IMR-90 (cell line): ENCODE data around the gene TMPRSS13.

Source experiments
- TF ChIP-seq, protein P1 (sequence below): conservative IDR thresholded peaks from 2 replicates; pipeline ENCODE4 v1.5.1; 2012; ENCODE audit warnings: mild to moderate bottlenecking, low read depth, low read length, improper control_type of control experiment
- TF ChIP-seq, protein P2 (sequence below): fragments of 150-350 bp; IDR thresholded peaks from 2 replicates; pipeline ENCODE4 v1.6.1; 2017; ENCODE audit warnings: mild to moderate bottlenecking, antibody characterized with exemption, low read length, low read depth

DNA sequence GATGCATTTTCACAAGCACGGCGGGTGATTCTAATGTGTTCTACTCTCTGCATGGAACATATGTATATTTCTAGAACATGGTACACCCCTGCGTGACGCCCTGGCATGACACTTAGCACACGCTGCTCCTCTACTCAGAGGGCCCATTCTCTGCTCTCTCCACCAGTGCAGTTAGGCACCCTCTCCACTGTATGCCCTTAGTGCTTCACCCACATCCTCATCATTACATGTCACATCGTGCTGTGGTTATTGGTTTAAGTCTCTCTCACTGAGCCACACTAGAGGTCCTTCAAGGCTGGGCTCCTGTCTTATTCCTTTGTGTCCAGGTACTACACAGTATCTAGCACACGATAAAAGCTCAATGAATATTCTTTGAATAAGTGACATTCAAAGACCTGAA is 16.7 kb downstream of the TMPRSS13 start:
- TF ChIP-seq, protein P1, sequence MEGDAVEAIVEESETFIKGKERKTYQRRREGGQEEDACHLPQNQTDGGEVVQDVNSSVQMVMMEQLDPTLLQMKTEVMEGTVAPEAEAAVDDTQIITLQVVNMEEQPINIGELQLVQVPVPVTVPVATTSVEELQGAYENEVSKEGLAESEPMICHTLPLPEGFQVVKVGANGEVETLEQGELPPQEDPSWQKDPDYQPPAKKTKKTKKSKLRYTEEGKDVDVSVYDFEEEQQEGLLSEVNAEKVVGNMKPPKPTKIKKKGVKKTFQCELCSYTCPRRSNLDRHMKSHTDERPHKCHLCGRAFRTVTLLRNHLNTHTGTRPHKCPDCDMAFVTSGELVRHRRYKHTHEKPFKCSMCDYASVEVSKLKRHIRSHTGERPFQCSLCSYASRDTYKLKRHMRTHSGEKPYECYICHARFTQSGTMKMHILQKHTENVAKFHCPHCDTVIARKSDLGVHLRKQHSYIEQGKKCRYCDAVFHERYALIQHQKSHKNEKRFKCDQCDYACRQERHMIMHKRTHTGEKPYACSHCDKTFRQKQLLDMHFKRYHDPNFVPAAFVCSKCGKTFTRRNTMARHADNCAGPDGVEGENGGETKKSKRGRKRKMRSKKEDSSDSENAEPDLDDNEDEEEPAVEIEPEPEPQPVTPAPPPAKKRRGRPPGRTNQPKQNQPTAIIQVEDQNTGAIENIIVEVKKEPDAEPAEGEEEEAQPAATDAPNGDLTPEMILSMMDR = no peak
- TF ChIP-seq, protein P2, sequence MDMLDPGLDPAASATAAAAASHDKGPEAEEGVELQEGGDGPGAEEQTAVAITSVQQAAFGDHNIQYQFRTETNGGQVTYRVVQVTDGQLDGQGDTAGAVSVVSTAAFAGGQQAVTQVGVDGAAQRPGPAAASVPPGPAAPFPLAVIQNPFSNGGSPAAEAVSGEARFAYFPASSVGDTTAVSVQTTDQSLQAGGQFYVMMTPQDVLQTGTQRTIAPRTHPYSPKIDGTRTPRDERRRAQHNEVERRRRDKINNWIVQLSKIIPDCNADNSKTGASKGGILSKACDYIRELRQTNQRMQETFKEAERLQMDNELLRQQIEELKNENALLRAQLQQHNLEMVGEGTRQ = no peak
